A673 (cell line): ENCODE data around the gene ACSL5.

ENCODE experiments used
- CTCF ChIP-seq: fragments of 300-800, 200-600 bp; sonication (generic); conservative IDR thresholded peaks from 2 replicates; pipeline ENCODE4 v1.5.1; 2017; ENCODE audit warnings: low read depth, mild to moderate bottlenecking, antibody characterized with exemption, low read length, moderate library complexity, mixed read lengths
- EZH2 ChIP-seq: fragments of 200-600 bp; sonication (generic); IDR thresholded peaks from 2 replicates; pipeline ENCODE4 v1.6.1; 2017; ENCODE audit warnings: borderline replicate concordance, low read depth, mild to moderate bottlenecking, mixed read lengths, antibody characterized with exemption, low read length; ENCODE audit not compliant: poor library complexity, severe bottlenecking

GRCh38 chr10:112456533-112456932, 82.6 kb downstream of the ACSL5 start:
- TF ChIP-seq CTCF: no peak
- no peak for TF ChIP-seq EZH2
